H1 (cell line): Measurements from ENCODE around the gene CBY1. TPM values are rescaled to one million over a fixed set of nuclear protein-coding genes. Genes with fewer than 3 reads are reported as not detected.

Experiments
- CTCF ChIA-PET: fragments of 300-600 bp; sonication (Branson Sonifier 250); formaldehyde crosslinking; loops from one replicate; lab custom pipeline; 2021; ENCODE audit not compliant: partially characterized antibody; lab: Charles Lee
- POLR2A ChIA-PET: fragments of 300-600 bp; sonication (Branson Sonifier 250); formaldehyde crosslinking; loops from one replicate; lab custom pipeline; 2021; ENCODE audit warnings: inconsistent platforms; ENCODE audit not compliant: partially characterized antibody; lab: Charles Lee
- DNase-seq, 2 experiments: peaks; one replicate each; pipeline versions ENCODE4 v3.0.0 to v3.0.0-alpha.2; 2010 to 2022; ENCODE audit warnings: low spot score in 2 of 2, low read depth in 1 of 2, mixed read lengths in 1 of 2
- FAIRE-seq: peaks from 2 replicates; lab custom pipeline; 2011; peaks lifted over from hg19 to GRCh38; lab: Jason Lieb, UNC
- H2AFZ ChIP-seq: 2 replicates; pipeline ENCODE4 v1.8.1; 2012; ENCODE audit warnings: low read length, inconsistent platforms
- H2AK5ac ChIP-seq: 2 replicates; pipeline ENCODE4 v1.6.1; 2013; ENCODE audit warnings: low read depth, low read length
- H2BK120ac ChIP-seq: replicated peaks from 2 replicates; pipeline ENCODE3; 2013; ENCODE audit warnings: low read depth, low read length, inconsistent platforms
- H2BK12ac ChIP-seq: 2 replicates; pipeline ENCODE4 v1.6.1; 2013; ENCODE audit warnings: low read depth, low read length
- H2BK15ac ChIP-seq: 2 replicates; pipeline ENCODE4 v1.6.1; 2013; ENCODE audit warnings: low read length
- H2BK20ac ChIP-seq: 2 replicates; pipeline ENCODE4 v1.6.1; 2013; ENCODE audit warnings: low read length
- H2BK5ac ChIP-seq: 2 replicates; pipeline ENCODE4 v1.6.1; 2013; ENCODE audit warnings: low read depth, low read length
- H3K14ac ChIP-seq: 2 replicates; pipeline ENCODE4 v1.6.1; 2013; ENCODE audit warnings: inconsistent platforms; ENCODE audit not compliant: insufficient read length
- H3K18ac ChIP-seq: 2 replicates; pipeline ENCODE4 v1.6.1; 2013; ENCODE audit warnings: low read length; ENCODE audit errors: extremely low read depth
- H3K23ac ChIP-seq: 2 replicates; pipeline ENCODE4 v1.6.1; 2013; ENCODE audit warnings: inconsistent platforms; ENCODE audit not compliant: insufficient read length
- H3K23me2 ChIP-seq: 2 replicates; pipeline ENCODE4 v1.6.1; 2013; ENCODE audit warnings: low read depth, low read length
- H3K27ac ChIP-seq: 2 replicates; pipeline ENCODE4 v1.6.1; 2011; ENCODE audit warnings: low read depth, low read length, inconsistent platforms
- H3K27me3 ChIP-seq, 4 experiments: replicated peaks in 1 of 4; 1 replicate in 1 of 4; 2 replicates in 3 of 4; pipeline versions ENCODE4 v1.6.1 to v1.8.1; 2011 to 2013; ENCODE audit warnings: low read length in 3 of 4, mild to moderate bottlenecking in 3 of 4, inconsistent platforms in 2 of 4, mixed read lengths in 2 of 4, moderate library complexity in 1 of 4; ENCODE audit not compliant: control insufficient read depth in 3 of 4, insufficient read depth in 3 of 4; ENCODE audit errors: extremely low read depth in 1 of 4
- H3K36me3 ChIP-seq, 4 experiments: 2 replicates each; pipeline versions ENCODE4 v1.6.1 to v1.8.1; 2011 to 2013; ENCODE audit warnings: mild to moderate bottlenecking in 4 of 4, low read length in 3 of 4, moderate library complexity in 2 of 4, control low read depth in 1 of 4, inconsistent platforms in 1 of 4; ENCODE audit not compliant: insufficient read depth in 4 of 4, control insufficient read depth in 2 of 4
- H3K4ac ChIP-seq: replicated peaks from 2 replicates; pipeline ENCODE3; 2013; ENCODE audit warnings: low read length, low read depth, mixed read lengths, inconsistent platforms; ENCODE audit not compliant: insufficient read length
- H3K4me1 ChIP-seq, 4 experiments: replicated peaks in 1 of 4; 1 replicate in 1 of 4; 2 replicates in 3 of 4; pipeline versions ENCODE4 v1.6.1 to v1.8.1; 2011 to 2013; ENCODE audit warnings: low read length in 3 of 4, inconsistent platforms in 2 of 4, mixed read lengths in 1 of 4; ENCODE audit not compliant: insufficient read depth in 4 of 4, control insufficient read depth in 3 of 4
- H3K4me2 ChIP-seq, 2 experiments: 2 replicates each; pipeline versions ENCODE4 v1.6.1 to v1.8.1; 2011 to 2013; ENCODE audit warnings: low read depth in 2 of 2, low read length in 2 of 2, control low read depth in 1 of 2, inconsistent platforms in 1 of 2, mild to moderate bottlenecking in 1 of 2; ENCODE audit not compliant: insufficient read depth in 1 of 2
- H3K4me3 ChIP-seq, 4 experiments: fragments of 200-600, 300-600 bp in 1 of 4; sonication (generic), shearing (Covaris generic), sonication (Bioruptor Twin) in 1 of 4; 2 replicates each; pipeline versions ENCODE4 v1.5.1 to v1.8.1; 2011 to 2016; ENCODE audit warnings: low read length in 4 of 4, low read depth in 3 of 4, control low read depth in 2 of 4, inconsistent platforms in 2 of 4, mild to moderate bottlenecking in 2 of 4, mixed read lengths in 1 of 4, moderate library complexity in 1 of 4; ENCODE audit not compliant: insufficient read depth in 2 of 4; ENCODE audit errors: extremely low read depth in 1 of 4
- H3K56ac ChIP-seq: replicated peaks from 2 replicates; pipeline ENCODE3; 2013; ENCODE audit warnings: low read depth, mild to moderate bottlenecking, mixed read lengths, low read length, inconsistent platforms; ENCODE audit not compliant: insufficient read length
- H3K79me1 ChIP-seq: 2 replicates; pipeline ENCODE4 v1.6.1; 2013; ENCODE audit warnings: low read depth, low read length, control low read depth
- H3K79me2 ChIP-seq, 2 experiments: 2 replicates each; pipeline versions ENCODE4 v1.6.1 to v1.8.1; 2012 to 2013; ENCODE audit warnings: low read length in 2 of 2, mild to moderate bottlenecking in 2 of 2, inconsistent platforms in 1 of 2; ENCODE audit not compliant: insufficient read depth in 2 of 2, control insufficient read depth in 1 of 2
- H3K9ac ChIP-seq, 4 experiments: replicated peaks in 1 of 4; 1 replicate in 1 of 4; 2 replicates in 3 of 4; pipeline versions ENCODE4 v1.6.1 to v1.8.1; 2011 to 2013; ENCODE audit warnings: low read depth in 3 of 4, low read length in 3 of 4, control low read depth in 2 of 4, mild to moderate bottlenecking in 2 of 4, moderate library complexity in 2 of 4, inconsistent platforms in 1 of 4; ENCODE audit errors: extremely low read depth in 1 of 4
- H3K9me3 ChIP-seq, 2 experiments: 2 replicates each; pipeline versions ENCODE4 v1.6.1 to v1.8.1; 2012 to 2013; ENCODE audit warnings: mild to moderate bottlenecking in 2 of 2, moderate library complexity in 2 of 2, control low read depth in 1 of 2, inconsistent platforms in 1 of 2, low read depth in 1 of 2, low read length in 1 of 2, mixed read lengths in 1 of 2; ENCODE audit not compliant: insufficient read depth in 2 of 2
- H4K20me1 ChIP-seq, 2 experiments: replicated peaks in 1 of 2; 2 replicates each; pipeline versions ENCODE3 to v1.8.1; 2011 to 2013; ENCODE audit warnings: inconsistent platforms in 2 of 2, low read length in 2 of 2, mild to moderate bottlenecking in 1 of 2; ENCODE audit not compliant: insufficient read depth in 2 of 2, control insufficient read depth in 1 of 2
- H4K5ac ChIP-seq: 2 replicates; pipeline ENCODE4 v1.6.1; 2013; ENCODE audit warnings: low read length, low read depth, mixed read lengths, inconsistent platforms; ENCODE audit not compliant: insufficient read length
- H4K8ac ChIP-seq: 2 replicates; pipeline ENCODE4 v1.8.0; 2013; ENCODE audit warnings: mild to moderate bottlenecking, moderate library complexity, low read length, inconsistent platforms; ENCODE audit not compliant: insufficient read depth; ENCODE audit errors: extremely low read depth
- H4K91ac ChIP-seq: replicated peaks from 2 replicates; pipeline ENCODE3; 2013; ENCODE audit warnings: low read length, mixed read lengths, inconsistent platforms; ENCODE audit not compliant: insufficient read length
- JUND ChIP-seq: IDR thresholded peaks from 2 replicates; pipeline ENCODE4 v1.6.1; 2011; ENCODE audit warnings: mild to moderate bottlenecking, improper control_type of control experiment, low read length
- KDM4A ChIP-seq: IDR thresholded peaks from one replicate; pipeline ENCODE4 v1.7.1; 2012; ENCODE audit warnings: low read depth, mild to moderate bottlenecking, moderate library complexity, low read length, inconsistent platforms; ENCODE audit not compliant: severe bottlenecking
- MAFK ChIP-seq: IDR thresholded peaks from 2 replicates; pipeline ENCODE4 v1.6.1; 2012; ENCODE audit warnings: low read depth, mild to moderate bottlenecking, improper control_type of control experiment, low read length
- NANOG ChIP-seq: IDR thresholded peaks from 2 replicates; pipeline ENCODE4 v1.6.1; 2011; ENCODE audit warnings: low read length, low read depth, mild to moderate bottlenecking, inconsistent platforms; ENCODE audit not compliant: insufficient read depth, poor library complexity, severe bottlenecking
- POLR2AphosphoS5 ChIP-seq: IDR thresholded peaks from 2 replicates; pipeline ENCODE4 v1.6.1; 2011; ENCODE audit warnings: low read depth, low read length
- RAD21 ChIP-seq, 2 experiments: IDR thresholded peaks in 1 of 2; conservative IDR thresholded peaks in 1 of 2; 2 replicates each; pipeline ENCODE4 v1.6.1; 2011; ENCODE audit warnings: low read depth in 2 of 2, low read length in 2 of 2, improper control_type of control experiment in 1 of 2, inconsistent platforms in 1 of 2, mild to moderate bottlenecking in 1 of 2, moderate library complexity in 1 of 2
- SIN3A ChIP-seq, 2 experiments: IDR thresholded peaks in 1 of 2; conservative IDR thresholded peaks in 1 of 2; 2 replicates each; pipeline ENCODE4 v1.6.1; 2011 to 2012; ENCODE audit warnings: low read length in 2 of 2, improper control_type of control experiment in 1 of 2, low read depth in 1 of 2, mild to moderate bottlenecking in 1 of 2
- SP2 ChIP-seq: IDR thresholded peaks from 2 replicates; pipeline ENCODE4 v1.6.1; 2012; ENCODE audit warnings: mild to moderate bottlenecking, low read length, inconsistent platforms
- TAF1 ChIP-seq: IDR thresholded peaks from 2 replicates; pipeline ENCODE4 v1.6.1; 2011; ENCODE audit warnings: mild to moderate bottlenecking, low read depth, low read length
- WGBS, 2 experiments: shearing (Covaris generic) in 1 of 2; methylation state at CpG; one replicate each; pipeline versions ENCODE4 v1.1.6 to v1.1.7; 2013 to 2015; ENCODE audit warnings: low lambda C conversion rate in 2 of 2, mixed read lengths in 2 of 2, inconsistent platforms in 1 of 2, low coverage in 1 of 2, missing lambda C conversion rate in 1 of 2; ENCODE audit not compliant: insufficient replicate concordance in 2 of 2, insufficient coverage in 1 of 2, insufficient read length in 1 of 2; ENCODE audit errors: extremely low coverage in 1 of 2, missing lambda C conversion rate in 1 of 2; 5-methylcytosine and 5-hydroxymethylcytosine counted together
- polyA plus RNA-seq, 7 experiments: library from polyadenylated mRNA; depleted of rRNA in 3 of 7; stranded (reverse) in 5 of 7; unstranded in 2 of 7; fragments of >200 nt in 5 of 7; fragments of 200-250 nt in 2 of 7; gene quantifications; 1 replicate in 5 of 7; 2 replicates in 1 of 7; 4 replicates in 1 of 7; pipeline versions ENCODE4 v1.2.1 to v1.2.3, GENCODE V29; 2011 to 2013; ENCODE audit warnings: missing spikeins in 2 of 7, mixed read lengths in 2 of 7
- total RNA-seq: library from RNA; stranded (reverse); fragmentation: NEBNext Ultra II Directional; extraction: Animal tissue kit (Norgen Biotek cat#: 25700); gene quantifications from 2 replicates; pipeline ENCODE4 v1.2.1, GENCODE V29; 2021

CBY1 gene
- total and polyA plus RNA-seq, 2 of the 8 experiments (the other 6 are each of a cell fraction or from before 2014, with no cell fraction given), result 23.2 to 30.2 TPM

DNA sequence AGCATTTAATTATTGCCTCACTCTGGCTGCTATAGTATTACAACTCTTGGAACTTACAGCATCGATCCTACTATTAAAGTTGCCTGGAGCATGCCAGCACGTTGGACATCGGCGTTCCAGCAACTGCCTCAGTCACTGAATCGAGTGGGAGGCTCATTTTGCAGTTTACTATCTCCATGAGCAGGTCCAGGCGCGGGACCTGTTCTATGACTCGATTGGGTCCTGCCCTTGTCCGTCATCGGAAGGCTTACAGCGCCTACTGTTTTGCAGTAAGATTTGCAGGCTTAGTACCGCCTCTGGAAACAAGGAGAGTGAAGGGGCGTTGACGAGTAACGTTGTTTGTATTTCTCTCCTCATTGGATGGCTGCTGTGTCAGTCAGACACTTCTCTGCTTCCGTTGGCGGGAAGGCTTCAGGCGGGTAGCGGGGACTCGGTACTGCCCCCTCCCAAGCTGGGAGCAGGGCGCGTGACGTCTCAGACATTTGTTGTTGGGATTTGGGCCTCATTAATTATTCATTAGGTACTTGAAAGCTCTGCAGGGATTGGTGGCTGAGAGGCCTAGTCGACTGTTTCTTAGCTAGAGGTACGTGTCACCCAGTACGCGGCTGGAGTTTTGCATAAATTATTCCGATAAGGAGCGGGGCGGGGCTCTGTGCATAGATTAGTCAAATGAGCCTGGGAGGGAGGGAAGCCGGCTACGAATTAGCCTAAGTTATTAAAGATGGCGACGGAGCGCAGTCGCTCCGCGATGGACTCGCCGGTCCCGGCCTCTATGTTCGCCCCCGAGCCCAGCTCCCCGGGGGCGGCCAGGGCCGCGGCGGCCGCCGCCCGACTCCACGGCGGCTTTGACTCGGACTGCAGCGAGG is 49.0 kb downstream of the CBY1 start, which contains the start of gene GTPBP1:
GTPBP1 (plus strand) TSS at position 710 of the 866 bp plus-strand sequence; CDS start at position 722, 12 bp downstream.
- no peak within 1 kb of the TSS for H2AK5ac ChIP-seq
- ChIA-PET POLR2A (interaction anchor here (0.8 to 5.6 kb wide), 14 partner anchors 8 to 135 kb away, joined by 3 to 39 read pairs (median 4); partner anchors contain the start of genes CBY1, DMC1, FAM227A and TOMM22), CTCF (interaction anchor here (1.5 to 3.3 kb wide), 3 partner anchors 20 to 27 kb away, joined by 3 to 19 read pairs (median 3); partner anchors contain the start of gene TOMM22)
- H3K4ac ChIP-seq, result no peak within 1 kb of the TSS
- H3K18ac ChIP-seq, result peak within 1 kb of the TSS; percentile 76; the same call in 1 of the 2 replicates
- no peak within 1 kb of the TSS for H3K14ac ChIP-seq
- 0 out of 2 replicates have a peak, but pooled peaks cover 4% of the 10 kb centered on the region for H3K79me1 ChIP-seq
- H4K5ac ChIP-seq, result peak within 1 kb of the TSS; percentile 37
- H4K20me1 ChIP-seq, result peaks cover 15 to 18% of the 10 kb centered on the region in 2 experiments
- peak within 1 kb of the TSS; percentile 95 for H2BK12ac ChIP-seq
- peak within 1 kb of the TSS; percentile 82 to 88 for H3K4me2 ChIP-seq
- DNase-seq, result peak; percentile 91 to 99
- H2BK15ac ChIP-seq, result no peak within 1 kb of the TSS
- H2BK120ac ChIP-seq, result no peak within 1 kb of the TSS
- H4K8ac ChIP-seq, result peak within 1 kb of the TSS; percentile 96
- H3K9ac ChIP-seq, result peak within 1 kb of the TSS; percentile 78 to 99 (median 88)
- peaks cover 9% of the 10 kb centered on the region for H3K23me2 ChIP-seq
- peaks cover 26 to 45% of the 10 kb centered on the region in 2 experiments for H3K79me2 ChIP-seq
- H2BK20ac ChIP-seq, result no peak within 1 kb of the TSS
- H3K27ac ChIP-seq, result peak within 1 kb of the TSS; percentile 94
- H3K9me3 ChIP-seq, result no peaks in the 10 kb centered on the region
- H3K23ac ChIP-seq, result no peak within 1 kb of the TSS
- 2% methylated on average over 39 of the region's 55 CpGs; no CpG with 5 or more reads in 1 of the 2 experiments for WGBS, 2 experiments
- FAIRE-seq, result peak; percentile 98
- peaks cover 0 to 12% (median 2%) of the 10 kb centered on the region in 4 experiments; a peak in 3 of 8 replicates for H3K36me3 ChIP-seq
- peaks cover 10 to 19% (median 14%) of the 10 kb centered on the region in 4 experiments; a peak in 5 of 7 replicates for H3K4me1 ChIP-seq
- no peak within 1 kb of the TSS for H4K91ac ChIP-seq
- peak within 1 kb of the TSS; percentile 82 to 95 (median 90) for H3K4me3 ChIP-seq
- peak within 1 kb of the TSS; percentile 44 for H3K56ac ChIP-seq
- peak within 1 kb of the TSS; percentile 93 for H2BK5ac ChIP-seq
- H2AFZ ChIP-seq, result 0 out of 2 replicates have a peak within 1 kb of the TSS, but pooled peaks have one; percentile 3
- H3K27me3 ChIP-seq, result no peaks in the 10 kb centered on the region
- TF ChIP-seq NANOG (peak; percentile 88), TAF1 (peak; percentile 94), RAD21 (IDR thresholded peaks at IDR 0.05 in 1 of 2, conservative IDR thresholded peaks at IDR 0.05 in 1 of 2; ENCODE audit: low read depth in 2 of 2, low read length in 2 of 2) (0 out of 4 replicates have a peak, but pooled peaks of 1 of the 2 experiments have one; percentile 4), POLR2AphosphoS5 (peak; percentile 96), JUND (peak; percentile 38; the same call in 1 of the 2 replicates), SIN3A (conservative IDR thresholded peaks at IDR 0.05 in 1 of 2, IDR thresholded peaks at IDR 0.05 in 1 of 2; ENCODE audit: low read depth in 1 of 2, low read length in 2 of 2) (0 out of 4 replicates have a peak, but pooled peaks of 1 of the 2 experiments have one; percentile 47), SP2 (peak; percentile 85), MAFK (no peak; the same call in 1 of the 2 replicates), KDM4A (peak; percentile 73)
